Measurements from ENCODE around the gene CRMP1.

DNA sequence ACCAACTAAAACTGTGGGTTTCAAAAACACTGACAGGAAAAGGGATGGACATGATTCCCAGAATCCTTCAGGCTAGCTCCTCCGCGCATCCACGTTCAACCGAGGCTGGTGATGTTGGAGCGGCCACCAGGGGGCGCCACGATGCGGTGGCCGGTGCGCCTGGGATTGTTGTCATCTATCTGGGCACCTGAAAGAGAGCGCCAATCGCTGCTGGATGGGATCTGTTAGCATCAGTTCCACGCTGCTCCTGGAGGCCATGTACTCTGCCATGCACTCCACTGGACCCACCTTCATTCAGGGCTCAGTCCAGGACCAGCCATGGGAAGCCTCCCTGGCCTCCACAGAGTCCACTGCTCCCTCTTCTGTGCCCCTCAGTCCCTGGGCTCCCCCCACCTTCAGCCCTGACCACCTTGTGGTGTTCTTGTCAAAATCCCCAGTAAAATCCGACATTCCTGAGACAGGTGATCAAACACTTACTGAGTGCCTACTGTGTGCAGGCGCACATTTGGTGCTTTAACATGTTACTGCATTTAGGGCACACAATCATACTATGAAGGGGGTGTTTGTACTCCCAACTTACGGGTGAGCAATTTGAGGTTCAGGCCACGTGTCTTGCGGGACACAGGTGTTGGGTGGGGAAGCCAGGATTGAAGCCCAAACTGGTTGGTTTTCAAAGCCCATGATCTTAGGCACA is 71.1 kb downstream of the CRMP1 start:
- peak; percentile 51 for TF ChIP-seq CTCF (IDR thresholded peaks at IDR 0.05; ENCODE audit: insufficient read depth, low read depth, low read length)
- TF ChIP-seq EZH2 (IDR thresholded peaks at IDR 0.05; ENCODE audit: insufficient read depth, low read length), result no peak
